Pancreas (tissue), 10 donors: ENCODE results near the gene TMEM106B. TPM values are rescaled to one million over a fixed set of nuclear protein-coding genes. Genes with fewer than 3 reads are reported as not detected.

Source experiments
- ATAC-seq, 4 donors: fragments of 200-7000 bp; cut with Tn5 transposase; one replicate each; pipeline versions ENCODE4 v1.8.0 to v1.9.1; 2020; ENCODE audit warnings: mild to moderate bottlenecking in 4 of 4, moderate library complexity in 4 of 4
- DNase-seq, 6 donors: peaks; one replicate each; pipeline ENCODE4 v3.0.0-alpha.2; 2020
- FAIRE-seq: peaks from 2 replicates; lab custom pipeline; 2012; peaks lifted over from hg19 to GRCh38; lab: Jason Lieb, UNC
- H3K27ac ChIP-seq, 4 donors: fragments of 200-600 bp; sonication (generic); 1 replicate in 3 of 4; 2 replicates in 1 of 4; pipeline versions ENCODE4 v1.5.0 to v1.8.0; 2020
- H3K27me3 ChIP-seq, 4 donors: fragments of 200-600 bp; one replicate each; pipeline ENCODE4 v1.8.0; 2021
- H3K36me3 ChIP-seq, 3 donors: fragments of 200-600 bp; sonication (generic) in 1 of 3; one replicate each; pipeline versions ENCODE4 v1.5.0 to v1.8.0; 2020 to 2021
- H3K4me1 ChIP-seq, 3 donors: fragments of 200-600 bp; one replicate each; pipeline ENCODE4 v1.8.0; 2021
- H3K4me3 ChIP-seq, 4 donors: fragments of 200-600 bp; sonication (generic) in 2 of 4; one replicate each; pipeline versions ENCODE4 v1.5.0 to v1.8.0; 2020 to 2021
- H3K9me3 ChIP-seq, 4 donors: fragments of 200-600 bp; one replicate each; pipeline ENCODE4 v1.8.0; 2021
- WGBS, 2 donors: extraction: QIAGEN DNeasy Blood & Tissue Kit; methylation state at CpG; one replicate each; pipeline ENCODE4 v1.1.7; 2013; 5-methylcytosine and 5-hydroxymethylcytosine counted together
- intact Hi-C, 3 donors: fragments of 100-400 bp; cut with DNase I; formaldehyde crosslinking; loops; one replicate each; pipeline versions ENCODE4 v1.11.1 to v1.14.2; 2022
- polyA plus RNA-seq, 2 donors: library from polyadenylated mRNA; stranded (reverse); fragments of 200-250 nt; gene quantifications; one replicate each; pipeline ENCODE4 v1.2.3, GENCODE V29; 2013
- total RNA-seq, 6 donors: library from RNA; stranded (reverse); fragmentation: NEBNext Ultra II Directional in 4 of 6; extraction: Animal tissue kit (Norgen Biotek cat#: 25700) in 4 of 6; gene quantifications; one replicate each; pipeline versions ENCODE4 v1.2.1 to v1.2.4, GENCODE V29; 2021 to 2023
- TF ChIP-seq, protein P1 (sequence below), 4 donors: fragments of 200-600 bp; sonication (generic) in 3 of 4; IDR thresholded peaks; one replicate each; pipeline versions ENCODE4 v1.5.0 to v1.8.0; 2021; ENCODE audit warnings: antibody characterized with exemption in 4 of 4
- donor health status: healthy with polysubstance abuse.
- donor health status: DM: no; HTN: no; CAD: no; lungs with moderate emphysema.
- donor health status: DM: no; HTN: no; CAD: no.
- donor health status: control.
- donor health status: control.
- donor health status: Bipolar disorder and iron deficiency.
- donor health status: DM: yes; HTN: yes; CAD: no.
- donor health status: DM: no; HTN: no; CAD: no.
- donor health status: DM: no; HTN: no; CAD: no.
- donor health status: DM: yes; HTN: yes; CAD: no.

TMEM106B gene
- total and polyA plus RNA-seq, 8 donors, result 4.4 to 29.6 (median 17.5) TPM

DNA sequence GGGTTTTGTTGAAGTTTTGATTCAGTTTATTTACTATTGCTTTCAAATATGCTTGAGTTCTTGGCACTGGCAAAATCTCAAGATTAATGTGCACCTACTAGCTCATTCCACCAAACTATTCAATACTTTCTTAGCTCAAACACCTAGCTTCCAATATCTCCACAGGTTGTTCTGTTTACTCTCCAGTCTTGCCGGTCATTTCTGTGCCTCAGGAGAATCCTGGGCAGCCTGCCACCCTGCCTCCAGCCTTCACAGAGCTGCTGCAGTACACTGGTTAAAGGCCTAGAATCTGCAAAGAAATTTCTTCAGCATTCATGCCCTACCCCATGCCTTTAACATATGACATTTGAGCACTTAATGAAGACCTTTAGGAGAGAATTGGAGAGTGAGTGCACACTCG is 4.0 kb upstream of the TMEM106B start:
- peak in 3 of 6 donors; percentile 18 to 56 (median 32) for DNase-seq
- intact Hi-C loops, result no loop called here
- FAIRE-seq, result no peak
- TF ChIP-seq, protein P1, sequence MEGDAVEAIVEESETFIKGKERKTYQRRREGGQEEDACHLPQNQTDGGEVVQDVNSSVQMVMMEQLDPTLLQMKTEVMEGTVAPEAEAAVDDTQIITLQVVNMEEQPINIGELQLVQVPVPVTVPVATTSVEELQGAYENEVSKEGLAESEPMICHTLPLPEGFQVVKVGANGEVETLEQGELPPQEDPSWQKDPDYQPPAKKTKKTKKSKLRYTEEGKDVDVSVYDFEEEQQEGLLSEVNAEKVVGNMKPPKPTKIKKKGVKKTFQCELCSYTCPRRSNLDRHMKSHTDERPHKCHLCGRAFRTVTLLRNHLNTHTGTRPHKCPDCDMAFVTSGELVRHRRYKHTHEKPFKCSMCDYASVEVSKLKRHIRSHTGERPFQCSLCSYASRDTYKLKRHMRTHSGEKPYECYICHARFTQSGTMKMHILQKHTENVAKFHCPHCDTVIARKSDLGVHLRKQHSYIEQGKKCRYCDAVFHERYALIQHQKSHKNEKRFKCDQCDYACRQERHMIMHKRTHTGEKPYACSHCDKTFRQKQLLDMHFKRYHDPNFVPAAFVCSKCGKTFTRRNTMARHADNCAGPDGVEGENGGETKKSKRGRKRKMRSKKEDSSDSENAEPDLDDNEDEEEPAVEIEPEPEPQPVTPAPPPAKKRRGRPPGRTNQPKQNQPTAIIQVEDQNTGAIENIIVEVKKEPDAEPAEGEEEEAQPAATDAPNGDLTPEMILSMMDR (IDR thresholded peaks at IDR 0.05), result no peak
- no peaks in the 10 kb centered on the region for H3K27me3 ChIP-seq
- no peak overlapping the region for H3K4me3 ChIP-seq
- H3K36me3 ChIP-seq, result no peaks in the 10 kb centered on the region
- peaks cover 0 to 2% (median 0%) of the 10 kb centered on the region in 3 donors for H3K4me1 ChIP-seq
- H3K27ac ChIP-seq, result no peak overlapping the region
- H3K9me3 ChIP-seq, result no peaks in the 10 kb centered on the region
- 15 to 18% methylated on average over 2 of the region's 2 CpGs for WGBS, 2 donors
- no peak for ATAC-seq

DNA sequence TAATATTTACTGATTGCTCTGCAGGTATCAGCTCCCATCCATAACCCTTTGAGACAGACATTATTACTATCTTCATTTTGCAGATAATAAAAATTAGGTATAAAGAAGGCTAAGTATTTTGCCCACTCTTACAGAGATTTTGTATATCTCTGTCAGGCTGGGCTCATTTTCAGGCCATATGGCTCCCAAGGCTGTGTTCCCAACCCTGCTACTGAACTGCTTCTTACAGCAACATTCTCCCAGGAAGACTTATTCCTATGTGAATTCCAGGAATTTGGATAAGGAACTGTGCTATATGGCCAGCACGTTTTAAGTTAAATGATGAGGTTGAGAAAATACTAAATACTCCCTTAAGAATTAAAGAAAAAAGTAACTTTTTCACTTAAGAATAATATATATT is 1.9 kb upstream of the TMEM106B start:
- TF ChIP-seq, protein P1 (IDR thresholded peaks at IDR 0.05), result no peak
- no peaks in the 10 kb centered on the region for H3K36me3 ChIP-seq
- H3K4me3 ChIP-seq, result no peak overlapping the region
- ATAC-seq (no peak), DNase-seq (no peak), FAIRE-seq (no peak)
- peaks cover 0 to 15% (median 12%) of the 10 kb centered on the region in 3 donors for H3K4me1 ChIP-seq
- no peaks in the 10 kb centered on the region for H3K9me3 ChIP-seq
- WGBS, 2 donors, result 27 to 35% methylated on average over 1 of the region's 1 CpG
- no peak overlapping the region for H3K27ac ChIP-seq
- no peaks in the 10 kb centered on the region for H3K27me3 ChIP-seq
- intact Hi-C loops, result no loop called here

DNA sequence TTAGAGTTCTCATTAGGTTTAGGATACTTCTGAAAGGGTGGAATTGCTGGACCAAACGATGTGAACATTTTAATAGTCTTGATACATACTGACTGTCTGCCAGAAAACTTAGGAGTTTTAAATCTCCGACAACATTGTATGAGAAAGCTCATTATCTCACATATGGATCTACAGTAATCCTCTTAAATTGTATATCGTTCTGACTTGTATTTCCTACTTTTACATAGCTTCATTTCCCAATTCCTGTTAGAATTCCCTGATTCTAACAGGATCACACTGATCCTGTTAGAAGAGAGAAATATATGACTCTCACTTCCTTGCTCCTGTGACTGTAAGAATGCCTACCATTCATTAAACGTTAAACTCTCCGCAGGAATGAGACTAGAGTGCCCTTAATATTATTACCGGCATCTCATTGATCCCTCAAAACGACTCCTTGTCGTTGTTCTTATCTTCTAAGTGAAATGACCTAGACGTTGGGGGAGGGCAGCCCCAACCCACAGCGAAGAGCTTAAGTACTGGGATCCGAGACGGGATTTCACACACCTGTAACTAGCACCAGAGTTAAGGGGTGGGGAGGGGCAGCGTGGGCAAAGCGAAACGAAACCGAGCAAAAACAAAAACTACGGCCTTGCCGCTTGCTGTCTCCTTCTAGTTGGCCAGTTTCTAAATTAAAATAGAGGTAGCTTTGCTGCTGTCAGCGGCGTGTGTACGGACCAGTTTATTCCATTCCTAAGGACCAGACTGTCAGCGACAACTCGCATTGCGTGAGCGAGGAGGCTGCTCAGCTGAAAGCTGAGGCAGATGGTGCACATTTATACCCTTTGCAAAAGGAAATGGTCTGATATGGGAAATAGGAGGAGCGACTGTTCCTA is 678 bp upstream of the TMEM106B start:
- peak overlapping the region; percentile 96 to 99 (median 98) for H3K27ac ChIP-seq
- H3K4me3 ChIP-seq, result peak overlapping the region; percentile 54 to 67 (median 65)
- DNase-seq (peak; percentile 48 to 76 (median 64)), FAIRE-seq (no peak), ATAC-seq (peak; percentile 55 to 79 (median 70))
- no peaks in the 10 kb centered on the region for H3K9me3 ChIP-seq
- intact Hi-C loops, result no loop called here
- no peaks in the 10 kb centered on the region for H3K27me3 ChIP-seq
- WGBS, 2 donors, result 1% methylated on average over 26 of the region's 26 CpGs
- TF ChIP-seq, protein P1 (IDR thresholded peaks at IDR 0.05), result no peak
- H3K36me3 ChIP-seq, result no peaks in the 10 kb centered on the region
- peaks cover 0 to 15% (median 12%) of the 10 kb centered on the region in 3 donors for H3K4me1 ChIP-seq

DNA sequence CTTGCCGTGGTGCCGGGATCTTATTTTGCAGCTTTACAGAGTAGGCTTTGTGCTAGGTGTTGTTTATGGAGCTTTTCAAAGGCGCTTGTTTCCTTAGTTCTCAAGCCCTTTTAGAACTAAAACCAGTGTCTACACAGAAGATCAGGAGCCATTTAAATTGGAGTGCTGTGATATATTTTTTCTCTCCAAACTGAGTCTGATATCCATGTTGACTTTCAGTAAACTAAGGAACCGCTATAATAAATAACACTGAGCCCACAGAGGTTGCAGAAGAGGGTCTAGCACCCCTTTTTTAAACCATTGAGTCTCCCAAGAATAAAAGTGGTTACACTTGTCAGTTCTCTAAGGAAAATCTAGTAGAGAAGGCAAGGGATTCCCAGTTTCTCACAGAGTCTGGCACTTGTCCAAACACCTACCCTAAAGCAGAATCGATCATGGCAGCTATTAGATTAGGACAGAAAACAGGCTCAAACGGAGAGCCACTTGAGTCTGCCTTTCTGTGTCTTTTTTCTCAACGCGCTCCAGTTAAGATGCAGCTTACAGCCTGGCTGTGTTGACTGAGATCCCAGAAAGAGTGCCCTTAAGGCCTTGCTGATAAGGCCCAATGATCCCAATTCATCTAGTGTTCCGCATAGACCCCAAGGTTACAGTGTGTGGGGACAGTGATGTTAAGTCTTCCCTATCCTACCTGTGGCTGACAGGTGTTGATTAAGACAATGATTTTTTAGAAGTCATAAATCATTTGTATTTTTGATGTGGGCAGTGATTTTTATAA is 804 bp downstream of the TMEM106B start:
- FAIRE-seq, result no peak
- no peaks in the 10 kb centered on the region for H3K27me3 ChIP-seq
- H3K4me3 ChIP-seq, result peak overlapping the region; percentile 54 to 67 (median 65)
- H3K9me3 ChIP-seq, result no peaks in the 10 kb centered on the region
- peaks cover 0 to 15% (median 12%) of the 10 kb centered on the region in 3 donors for H3K4me1 ChIP-seq
- peak overlapping the region; percentile 96 to 99 (median 98) for H3K27ac ChIP-seq
- intact Hi-C loops, result no loop called here
- WGBS, 2 donors, result 5 to 7% methylated on average over 9 of the region's 9 CpGs
- no peak for ATAC-seq
- no peaks in the 10 kb centered on the region for H3K36me3 ChIP-seq
- peak in 2 of 6 donors; percentile 17 to 20 for DNase-seq
- TF ChIP-seq, protein P1 (IDR thresholded peaks at IDR 0.05), result no peak
